Smooth muscle cell of the pulmonary artery (primary cell): ENCODE data around the gene AMY1B. TPM values are rescaled to one million over a fixed set of nuclear protein-coding genes. Genes with fewer than 3 reads are reported as not detected.

ENCODE experiments used
- total RNA-seq: library from RNA; depleted of rRNA; stranded (reverse); fragments of >200 nt; gene quantifications from 2 replicates; pipeline ENCODE4 v1.2.3, GENCODE V29; 2014

Gene AMY1B
- total RNA-seq: not detected in 2 replicates

GRCh38 chr1:103696110-103696509 is at the start of gene AMY1B:
TSS of gene AMY1B (minus strand) at chr1:103696210. CDS start at chr1:103695639, 571 bp downstream.

GRCh38 chr1:103655460-103655859 is 40.5 kb downstream of the AMY1B start, which contains the start of gene AMY1A:
TSS of gene AMY1A (plus strand) at chr1:103655760. CDS start at chr1:103656331, 571 bp downstream.

Other genes starting within 250 kb of the AMY1B start
- gene RNPC3, start 170.5 kb downstream of the AMY1B start, total RNA-seq: 3.1 and 4.2 TPM in 2 replicates
- gene AMY2B, start 124.6 kb downstream of the AMY1B start, total RNA-seq: 1.9 and 2.7 TPM in 2 replicates
- not detected in 2 replicates for gene AMY2A, start 78.8 kb downstream of the AMY1B start, total RNA-seq
- gene AMY1A, start 40.5 kb downstream of the AMY1B start, total RNA-seq: not detected in 2 replicates
- not detected in 2 replicates for gene AMY1C, start 53.7 kb upstream of the AMY1B start, total RNA-seq